Activated CD8-positive, alpha-beta memory T cell treated with anti-CD3 and anti-CD28 coated beads for 24 hours (primary cell): ENCODE results near the gene RASGRP2.

Experiments
- DNase-seq: peaks from one replicate; pipeline ENCODE4 v3.0.0-alpha.2; 2020

Gene RASGRP2

GRCh38 chr11:64755681-64756361 lies 11.9 kb upstream of the RASGRP2 start:
- DNase-seq: no peak

- no peak for DNase-seq
Observed at GRCh38 chr11:64754919-64755662, 11.1 kb upstream of the RASGRP2 start.

- no peak for DNase-seq
Observed at GRCh38 chr11:64754124-64754918, 10.4 kb upstream of the RASGRP2 start.

GRCh38 chr11:64753380-64754123 lies 9.6 kb upstream of the RASGRP2 start:
- DNase-seq: no peak

- DNase-seq: no peak
Observed at GRCh38 chr11:64753019-64753379, 9.1 kb upstream of the RASGRP2 start.

GRCh38 chr11:64752175-64752970 lies 8.4 kb upstream of the RASGRP2 start:
- no peak for DNase-seq

- no peak for DNase-seq
Observed at GRCh38 chr11:64751580-64751979, 7.6 kb upstream of the RASGRP2 start.

- no peak for DNase-seq
Observed at GRCh38 chr11:64751136-64751535, 7.2 kb upstream of the RASGRP2 start.

- DNase-seq: no peak
Observed at GRCh38 chr11:64750361-64751054, 6.6 kb upstream of the RASGRP2 start.

GRCh38 chr11:64747961-64748665 lies 4.2 kb upstream of the RASGRP2 start:
- DNase-seq: no peak

- DNase-seq: no peak
Observed at GRCh38 chr11:64746486-64746885, 2.5 kb upstream of the RASGRP2 start.

GRCh38 chr11:64745521-64746328 lies 1.8 kb upstream of the RASGRP2 start:
- peak; percentile 87 for DNase-seq

GRCh38 chr11:64745189-64745520 lies 1.2 kb upstream of the RASGRP2 start:
- DNase-seq: peak; percentile 79

GRCh38 chr11:64744544-64745188 lies 724 bp upstream of the RASGRP2 start:
- DNase-seq: no peak

GRCh38 chr11:64742889-64743590 lies 902 bp downstream of the RASGRP2 start:
- peak; percentile 94 for DNase-seq

- DNase-seq: no peak
Observed at GRCh38 chr11:64742087-64742888, 1.7 kb downstream of the RASGRP2 start.

GRCh38 chr11:64741375-64742086 lies 2.4 kb downstream of the RASGRP2 start:
- no peak for DNase-seq
